AG04450 (cell line): ENCODE results near the gene TSPAN9. TPM values are rescaled to one million over a fixed set of nuclear protein-coding genes. Genes with fewer than 3 reads are reported as not detected.

ENCODE experiments used
- CTCF ChIA-PET: fragments of 300-600, 350-600 bp; formaldehyde crosslinking; extraction: SDS; loops from one replicate; lab custom pipeline; 2022; ENCODE audit warnings: antibody characterized with exemption, inconsistent platforms; lab: Charles Lee
- POLR2A ChIA-PET: fragments of 350-600 bp; formaldehyde crosslinking; extraction: SDS; loops from one replicate; lab custom pipeline; 2021; ENCODE audit warnings: antibody characterized with exemption, inconsistent platforms; lab: Yijun Ruan, JAX
- DNase-seq: peaks from one replicate; pipeline ENCODE4 v3.0.0-alpha.2; 2011; ENCODE audit warnings: low read depth, low spot score
- H3K27ac ChIP-seq: one replicate; pipeline ENCODE4 v1.5.1; 2012; ENCODE audit warnings: low read depth, low read length, control low read depth
- H3K27me3 ChIP-seq: one replicate; pipeline ENCODE4 v1.6.0; 2012; ENCODE audit warnings: low read length; ENCODE audit not compliant: control insufficient read depth, insufficient read depth
- H3K4me3 ChIP-seq: 2 replicates; pipeline ENCODE4 v1.5.1; 2011; ENCODE audit warnings: mild to moderate bottlenecking, low read depth, low read length, control low read depth
- H3K9me3 ChIP-seq: 2 replicates; pipeline ENCODE4 v1.5.1; 2012; ENCODE audit warnings: low read length; ENCODE audit not compliant: control insufficient read depth, insufficient read depth
- polyA plus RNA-seq: library from polyadenylated mRNA; depleted of rRNA; stranded (reverse); fragments of >200 nt; gene quantifications from 2 replicates; pipeline ENCODE4 v1.2.3, GENCODE V29; 2011
- TF ChIP-seq, protein P1 (sequence below): IDR thresholded peaks from 2 replicates; pipeline ENCODE4 v1.5.1; 2011; ENCODE audit warnings: low read depth, low read length, control low read depth, inconsistent platforms

TSPAN9 gene
- polyA plus RNA-seq, 1 experiment = 68.0 TPM

DNA sequence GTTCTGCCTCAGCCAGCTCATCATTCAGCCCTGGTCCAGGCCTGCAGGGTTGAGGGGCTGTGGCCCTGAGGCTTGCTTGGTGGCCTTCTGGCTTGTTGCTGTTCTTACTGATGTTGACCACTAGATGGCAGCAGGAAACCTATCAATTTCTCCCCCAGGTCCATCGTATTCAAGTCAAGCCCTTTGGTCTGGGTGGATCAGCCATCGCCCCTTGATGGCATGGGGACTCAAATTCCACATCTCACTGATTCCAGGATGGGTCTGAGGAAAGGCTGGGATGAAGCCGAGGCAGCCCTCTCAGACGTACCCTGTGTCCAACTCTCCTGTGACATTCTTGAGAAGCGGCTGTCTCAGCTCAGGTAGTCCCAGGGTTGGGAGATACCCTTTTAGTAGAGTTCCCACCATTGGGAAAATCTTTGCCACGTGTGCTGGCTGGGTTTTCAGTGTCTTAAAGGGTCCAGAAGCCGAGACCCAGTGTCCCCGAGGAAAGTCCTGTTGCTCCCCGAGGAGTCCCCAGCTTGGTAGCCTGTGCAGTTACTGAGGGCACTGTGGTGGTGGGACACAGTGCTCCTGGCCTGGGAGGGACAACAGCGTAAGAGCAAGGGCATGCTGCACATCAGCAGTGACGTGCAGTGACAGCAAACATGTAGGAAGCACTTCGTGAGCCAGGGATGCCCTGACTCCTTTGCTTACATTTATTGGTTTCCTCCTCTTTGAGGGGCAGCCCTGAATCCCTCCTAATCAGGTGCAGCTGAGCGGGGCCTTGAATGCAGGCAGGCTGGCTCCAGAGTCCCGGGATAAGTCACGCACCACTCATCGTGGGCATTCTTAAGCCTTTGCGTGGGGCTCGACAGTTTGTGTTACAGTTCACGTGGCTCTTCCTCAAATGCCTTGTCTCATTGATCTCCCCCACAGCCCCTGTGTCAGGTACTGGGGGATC, 58.6 kb downstream of the TSPAN9 start:
- no peaks in the 10 kb centered on the region; the same call in 1 of the 2 replicates for H3K9me3 ChIP-seq
- TF ChIP-seq, protein P1, sequence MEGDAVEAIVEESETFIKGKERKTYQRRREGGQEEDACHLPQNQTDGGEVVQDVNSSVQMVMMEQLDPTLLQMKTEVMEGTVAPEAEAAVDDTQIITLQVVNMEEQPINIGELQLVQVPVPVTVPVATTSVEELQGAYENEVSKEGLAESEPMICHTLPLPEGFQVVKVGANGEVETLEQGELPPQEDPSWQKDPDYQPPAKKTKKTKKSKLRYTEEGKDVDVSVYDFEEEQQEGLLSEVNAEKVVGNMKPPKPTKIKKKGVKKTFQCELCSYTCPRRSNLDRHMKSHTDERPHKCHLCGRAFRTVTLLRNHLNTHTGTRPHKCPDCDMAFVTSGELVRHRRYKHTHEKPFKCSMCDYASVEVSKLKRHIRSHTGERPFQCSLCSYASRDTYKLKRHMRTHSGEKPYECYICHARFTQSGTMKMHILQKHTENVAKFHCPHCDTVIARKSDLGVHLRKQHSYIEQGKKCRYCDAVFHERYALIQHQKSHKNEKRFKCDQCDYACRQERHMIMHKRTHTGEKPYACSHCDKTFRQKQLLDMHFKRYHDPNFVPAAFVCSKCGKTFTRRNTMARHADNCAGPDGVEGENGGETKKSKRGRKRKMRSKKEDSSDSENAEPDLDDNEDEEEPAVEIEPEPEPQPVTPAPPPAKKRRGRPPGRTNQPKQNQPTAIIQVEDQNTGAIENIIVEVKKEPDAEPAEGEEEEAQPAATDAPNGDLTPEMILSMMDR = peak; percentile 78
- H3K27ac ChIP-seq = no peak overlapping the region
- H3K27me3 ChIP-seq = no peaks in the 10 kb centered on the region
- H3K4me3 ChIP-seq = no peak overlapping the region
- ChIA-PET CTCF (interaction anchor here (0.5 to 8.6 kb wide), 36 partner anchors 8 to 475 kb away, joined by 3 to 172 read pairs (median 4); no protein-coding TSS in a partner anchor), POLR2A (no interaction called here)
- DNase-seq = peak; percentile 66

DNA sequence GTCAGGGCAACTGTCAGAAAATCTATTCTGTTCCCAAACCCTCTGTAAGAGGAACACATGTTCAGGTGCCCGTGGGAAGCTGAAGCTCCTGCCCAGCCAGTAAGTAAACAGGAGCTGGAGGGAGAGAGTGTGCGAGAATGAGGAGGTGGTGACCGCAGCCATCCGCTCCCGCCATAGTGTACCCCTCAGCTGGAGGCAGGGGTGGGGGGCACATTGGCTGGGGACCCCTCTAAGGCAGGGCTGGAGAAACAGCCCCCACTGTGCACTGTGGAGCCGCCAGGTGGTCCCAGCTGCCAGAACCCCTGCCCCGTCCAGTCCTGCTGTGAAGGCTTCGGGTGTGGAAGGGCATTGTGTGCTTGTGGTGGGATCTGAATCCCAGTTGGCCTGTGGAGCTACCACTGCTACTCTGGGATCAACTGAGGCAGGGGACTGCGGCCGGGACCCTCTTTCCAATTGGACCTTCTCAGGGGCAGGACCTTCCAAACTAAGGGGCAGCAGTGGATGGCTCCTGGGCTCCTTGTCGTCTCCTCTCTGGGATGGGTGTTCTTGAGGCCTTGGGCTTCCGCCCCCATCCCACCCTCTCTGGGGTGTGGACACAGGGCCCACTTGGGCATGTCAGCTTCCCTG, 59.6 kb downstream of the TSPAN9 start:
- H3K9me3 ChIP-seq = no peaks in the 10 kb centered on the region; the same call in 1 of the 2 replicates
- TF ChIP-seq, protein P1 = no peak
- no peaks in the 10 kb centered on the region for H3K27me3 ChIP-seq
- H3K4me3 ChIP-seq = no peak overlapping the region
- ChIA-PET CTCF (interaction anchor here (0.6 to 8.6 kb wide), 9 partner anchors 10 to 425 kb away, joined by 4 to 172 read pairs (median 8); no protein-coding TSS in a partner anchor), POLR2A (interaction anchor here (0.6 to 1.8 kb wide), 2 partner anchors 62 to 139 kb away, joined by 3 to 5 read pairs; no protein-coding TSS in a partner anchor)
- no peak for DNase-seq
- H3K27ac ChIP-seq = no peak overlapping the region

DNA sequence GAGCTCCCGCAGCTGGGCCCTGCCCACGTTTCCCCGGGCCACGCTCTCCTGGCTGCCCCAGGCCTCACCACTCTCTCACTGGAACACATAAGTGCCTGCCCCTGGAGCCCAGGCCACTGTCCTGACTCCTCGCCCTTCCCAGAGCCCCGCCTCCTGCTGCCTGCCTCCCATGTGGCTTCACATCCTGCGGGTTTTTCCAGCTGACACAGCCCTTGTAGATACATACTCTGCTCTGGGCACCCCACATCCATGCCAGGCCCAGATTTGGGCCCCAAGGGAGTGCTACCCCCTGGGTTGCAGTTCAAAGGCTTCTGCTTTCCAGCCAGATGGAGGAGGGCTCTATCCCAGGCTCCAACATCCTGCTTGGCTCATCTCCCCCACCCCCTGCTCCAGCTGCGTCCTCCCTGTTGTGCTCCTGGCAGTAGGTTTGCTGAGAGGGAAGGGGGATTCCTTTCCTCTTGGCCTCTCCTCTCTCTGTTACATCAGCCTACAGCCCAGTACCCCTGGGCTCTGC, 60.1 kb downstream of the TSPAN9 start:
- H3K9me3 ChIP-seq = no peaks in the 10 kb centered on the region; the same call in 1 of the 2 replicates
- H3K27ac ChIP-seq = no peak overlapping the region
- no peaks in the 10 kb centered on the region for H3K27me3 ChIP-seq
- ChIA-PET POLR2A (interaction anchor here (0.6 to 1.8 kb wide), 4 partner anchors 11 to 138 kb away, joined by 3 to 5 read pairs (median 4); no protein-coding TSS in a partner anchor), CTCF (interaction anchor here (0.6 to 8.6 kb wide), 8 partner anchors 9 to 162 kb away, joined by 3 to 172 read pairs (median 7); no protein-coding TSS in a partner anchor)
- H3K4me3 ChIP-seq = no peak overlapping the region
- DNase-seq = no peak
- TF ChIP-seq, protein P1 = no peak

DNA sequence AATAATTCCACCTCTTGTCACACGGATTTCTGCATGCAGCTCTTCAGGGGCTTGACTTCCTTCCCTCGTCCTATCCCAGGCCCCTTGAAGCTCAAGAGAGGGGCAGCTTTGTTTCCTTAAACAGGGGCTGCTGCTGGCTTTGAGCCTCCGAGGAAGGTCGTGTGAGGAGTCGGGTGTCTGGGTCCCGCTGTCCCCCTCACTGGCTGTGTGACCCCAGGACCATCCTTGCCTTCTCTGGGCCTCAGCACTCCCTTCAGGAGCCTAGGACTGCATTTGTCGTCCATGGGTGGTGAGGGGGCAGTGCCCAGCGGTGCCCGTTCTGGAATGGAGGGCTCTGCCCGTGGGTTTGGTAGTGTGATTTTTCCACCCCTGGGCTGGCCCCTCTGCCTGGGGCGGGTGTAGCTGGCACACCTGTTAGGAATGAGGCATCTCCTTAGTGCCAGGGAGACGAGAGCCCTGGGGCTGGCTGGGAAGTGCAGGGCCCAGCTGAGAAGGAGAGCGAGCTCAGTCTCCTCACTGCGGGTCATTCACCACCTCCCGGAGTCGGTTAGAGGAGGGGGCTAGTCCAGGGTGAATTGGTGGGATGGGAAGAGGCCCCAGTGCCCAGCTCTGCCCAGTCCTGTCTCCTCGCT, 60.8 kb downstream of the TSPAN9 start:
- no peak overlapping the region for H3K27ac ChIP-seq
- TF ChIP-seq, protein P1 = no peak
- ChIA-PET CTCF (interaction anchor here (0.7 to 8.6 kb wide), 6 partner anchors 9 to 161 kb away, joined by 3 to 172 read pairs (median 6); no protein-coding TSS in a partner anchor), POLR2A (interaction anchor here (0.6 to 1.8 kb wide), 3 partner anchors 11 to 138 kb away, joined by 3 to 5 read pairs (median 4); no protein-coding TSS in a partner anchor)
- no peak overlapping the region for H3K4me3 ChIP-seq
- H3K9me3 ChIP-seq = no peaks in the 10 kb centered on the region; the same call in 1 of the 2 replicates
- no peaks in the 10 kb centered on the region for H3K27me3 ChIP-seq
- no peak for DNase-seq
